Astrocyte (in vitro differentiated cells and primary cell): ENCODE data around the gene SLC4A8.

ENCODE experiments used
- CTCF ChIP-seq: IDR thresholded peaks from 2 replicates; pipeline ENCODE4 v1.5.1; 2011; ENCODE audit warnings: low read depth, mild to moderate bottlenecking, inconsistent platforms, low read length, moderate library complexity; ENCODE audit not compliant: insufficient read depth
- EZH2 ChIP-seq: IDR thresholded peaks from 2 replicates; pipeline ENCODE4 v1.6.1; 2012; ENCODE audit warnings: mild to moderate bottlenecking, low read length, inconsistent platforms; ENCODE audit not compliant: insufficient read depth

- no peak for TF ChIP-seq CTCF
- TF ChIP-seq EZH2: no peak
Measured at GRCh38 chr12:51397670-51398069, 27.0 kb upstream of the SLC4A8 start.
